Mesothelial cell of epicardium (in vitro differentiated cells): ENCODE results near the gene RPL10A. TPM values are rescaled to one million over a fixed set of nuclear protein-coding genes. Genes with fewer than 3 reads are reported as not detected.
"Not testable (repeated sequence)": the region's sequence is repeated elsewhere in the genome, so short reads cannot be mapped to it uniquely, and the experiment has no call there.

Experiments
- DNase-seq, 2 experiments: peaks; one replicate each; pipeline ENCODE4 v3.0.0; 2021; ENCODE audit warnings: low spot score in 2 of 2; ENCODE audit not compliant: unreplicated experiment in 2 of 2
- H3K27ac Mint-ChIP-seq: 2 replicates; pipeline ENCODE4 v1.8.0; 2021; ENCODE audit warnings: mixed read lengths
- H3K27me3 Mint-ChIP-seq: 2 replicates; pipeline ENCODE4 v1.8.0; 2021; ENCODE audit warnings: low read depth, mixed read lengths
- H3K36me3 Mint-ChIP-seq: 2 replicates; pipeline ENCODE4 v1.8.0; 2021; ENCODE audit warnings: mixed read lengths
- H3K4me1 Mint-ChIP-seq: 2 replicates; pipeline ENCODE4 v1.8.0; 2021; ENCODE audit warnings: mixed read lengths
- H3K4me3 Mint-ChIP-seq: 2 replicates; pipeline ENCODE4 v1.8.0; 2021; ENCODE audit warnings: mild to moderate bottlenecking, moderate library complexity, mixed read lengths
- H3K9me3 Mint-ChIP-seq: 2 replicates; pipeline ENCODE4 v1.8.0; 2021; ENCODE audit warnings: mixed read lengths
- total RNA-seq: library from RNA; stranded (reverse); gene quantifications from 3 replicates; pipeline ENCODE4 v1.2.1, GENCODE V29; 2021
- TF ChIP-seq, protein P1 (sequence below): fragments of 200-600 bp; sonication (generic); IDR thresholded peaks from one replicate; pipeline ENCODE4 v1.5.0; 2021; ENCODE audit warnings: antibody characterized with exemption; ENCODE audit not compliant: unreplicated experiment

Gene RPL10A
- total RNA-seq, 1 donor from 2014 or later, result 1,840 TPM

DNA sequence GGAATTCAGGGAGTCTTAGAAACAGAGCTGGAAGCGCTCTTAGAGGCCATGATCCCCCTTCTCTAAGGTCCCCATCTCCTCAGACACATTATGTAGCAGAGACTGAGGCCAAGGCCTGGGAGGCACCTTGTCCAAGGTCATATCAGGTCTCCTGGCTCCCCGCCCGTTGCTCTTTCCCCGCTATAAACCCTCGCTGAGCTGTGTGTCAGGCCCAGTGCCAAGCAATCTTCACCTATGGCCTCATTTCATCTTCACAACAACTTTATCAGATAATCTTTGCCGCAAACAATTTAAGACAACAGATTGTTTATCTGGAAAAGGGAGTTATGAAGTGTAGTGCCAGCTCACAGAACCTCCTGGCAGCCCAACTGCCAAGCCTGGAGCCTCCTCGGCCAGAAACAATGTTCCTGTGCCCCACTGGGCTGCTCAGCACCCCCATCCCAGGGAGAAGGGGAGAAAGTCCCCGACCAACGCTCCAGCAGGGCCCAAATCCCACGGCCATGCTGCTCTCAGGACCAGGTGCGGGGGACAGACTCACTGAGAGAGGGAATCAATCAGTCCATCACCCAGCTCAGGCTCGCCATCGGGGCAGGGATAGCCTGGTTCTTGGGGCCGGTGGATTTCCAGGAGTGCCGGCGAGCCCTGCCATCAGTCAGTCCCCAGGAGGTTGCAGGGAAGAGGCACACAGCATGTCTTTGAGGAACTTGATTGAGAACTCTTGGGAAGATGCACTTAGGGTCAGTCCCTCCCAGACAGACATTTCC, 32.9 kb upstream of the RPL10A start:
- no peaks in the 10 kb centered on the region for H3K4me1 Mint-ChIP-seq
- no peak overlapping the region for H3K4me3 Mint-ChIP-seq
- H3K27ac Mint-ChIP-seq, result no peak overlapping the region
- H3K9me3 Mint-ChIP-seq, result peaks cover 2% of the 10 kb centered on the region
- TF ChIP-seq, protein P1, sequence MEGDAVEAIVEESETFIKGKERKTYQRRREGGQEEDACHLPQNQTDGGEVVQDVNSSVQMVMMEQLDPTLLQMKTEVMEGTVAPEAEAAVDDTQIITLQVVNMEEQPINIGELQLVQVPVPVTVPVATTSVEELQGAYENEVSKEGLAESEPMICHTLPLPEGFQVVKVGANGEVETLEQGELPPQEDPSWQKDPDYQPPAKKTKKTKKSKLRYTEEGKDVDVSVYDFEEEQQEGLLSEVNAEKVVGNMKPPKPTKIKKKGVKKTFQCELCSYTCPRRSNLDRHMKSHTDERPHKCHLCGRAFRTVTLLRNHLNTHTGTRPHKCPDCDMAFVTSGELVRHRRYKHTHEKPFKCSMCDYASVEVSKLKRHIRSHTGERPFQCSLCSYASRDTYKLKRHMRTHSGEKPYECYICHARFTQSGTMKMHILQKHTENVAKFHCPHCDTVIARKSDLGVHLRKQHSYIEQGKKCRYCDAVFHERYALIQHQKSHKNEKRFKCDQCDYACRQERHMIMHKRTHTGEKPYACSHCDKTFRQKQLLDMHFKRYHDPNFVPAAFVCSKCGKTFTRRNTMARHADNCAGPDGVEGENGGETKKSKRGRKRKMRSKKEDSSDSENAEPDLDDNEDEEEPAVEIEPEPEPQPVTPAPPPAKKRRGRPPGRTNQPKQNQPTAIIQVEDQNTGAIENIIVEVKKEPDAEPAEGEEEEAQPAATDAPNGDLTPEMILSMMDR, result no peak
- DNase-seq, result no peak
- no peaks in the 10 kb centered on the region for H3K36me3 Mint-ChIP-seq
- no peaks in the 10 kb centered on the region for H3K27me3 Mint-ChIP-seq

DNA sequence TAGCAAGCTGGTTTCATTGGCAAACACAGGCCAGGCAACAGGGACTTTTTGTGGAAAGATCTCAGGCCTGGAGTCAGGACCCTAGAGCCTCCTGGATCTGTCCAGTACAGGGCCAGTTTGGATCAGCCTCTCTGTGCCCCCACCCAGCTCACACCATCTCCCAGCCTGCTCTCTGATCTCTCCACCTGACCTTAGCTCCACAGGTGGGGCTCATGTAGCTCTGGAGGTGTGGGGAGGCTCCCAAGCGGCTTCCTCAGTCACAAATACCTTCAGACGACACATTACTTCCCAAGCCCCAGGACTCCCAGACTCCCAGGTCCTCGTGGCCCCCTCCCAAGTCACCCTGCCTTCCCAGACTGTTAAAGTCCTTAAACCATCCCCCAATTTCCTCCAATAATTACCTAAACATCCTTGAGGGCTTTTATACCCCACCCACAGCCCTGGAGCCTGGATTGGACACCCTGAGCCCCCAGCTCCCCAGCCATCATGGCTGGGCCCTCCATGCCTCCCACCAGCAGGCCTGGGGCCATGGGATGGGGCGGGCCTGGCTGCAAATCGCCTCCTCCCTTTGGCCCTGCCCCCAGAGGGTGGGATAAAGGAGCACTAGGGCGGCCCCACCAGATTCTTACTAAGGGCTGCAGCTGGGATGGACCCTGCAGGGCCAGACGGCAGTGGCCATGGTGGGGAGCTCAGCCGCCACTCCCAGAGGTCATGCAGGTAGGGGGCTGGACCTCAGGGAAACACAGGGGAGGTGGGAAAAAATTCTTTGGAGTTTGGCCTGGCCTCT, 31.9 kb upstream of the RPL10A start:
- H3K27me3 Mint-ChIP-seq, result no peaks in the 10 kb centered on the region
- H3K36me3 Mint-ChIP-seq, result no peaks in the 10 kb centered on the region
- no peak overlapping the region for H3K27ac Mint-ChIP-seq
- H3K4me1 Mint-ChIP-seq, result no peaks in the 10 kb centered on the region
- TF ChIP-seq, protein P1, result no peak
- no peaks in the 10 kb centered on the region for H3K9me3 Mint-ChIP-seq
- no peak overlapping the region for H3K4me3 Mint-ChIP-seq
- DNase-seq, result no peak

DNA sequence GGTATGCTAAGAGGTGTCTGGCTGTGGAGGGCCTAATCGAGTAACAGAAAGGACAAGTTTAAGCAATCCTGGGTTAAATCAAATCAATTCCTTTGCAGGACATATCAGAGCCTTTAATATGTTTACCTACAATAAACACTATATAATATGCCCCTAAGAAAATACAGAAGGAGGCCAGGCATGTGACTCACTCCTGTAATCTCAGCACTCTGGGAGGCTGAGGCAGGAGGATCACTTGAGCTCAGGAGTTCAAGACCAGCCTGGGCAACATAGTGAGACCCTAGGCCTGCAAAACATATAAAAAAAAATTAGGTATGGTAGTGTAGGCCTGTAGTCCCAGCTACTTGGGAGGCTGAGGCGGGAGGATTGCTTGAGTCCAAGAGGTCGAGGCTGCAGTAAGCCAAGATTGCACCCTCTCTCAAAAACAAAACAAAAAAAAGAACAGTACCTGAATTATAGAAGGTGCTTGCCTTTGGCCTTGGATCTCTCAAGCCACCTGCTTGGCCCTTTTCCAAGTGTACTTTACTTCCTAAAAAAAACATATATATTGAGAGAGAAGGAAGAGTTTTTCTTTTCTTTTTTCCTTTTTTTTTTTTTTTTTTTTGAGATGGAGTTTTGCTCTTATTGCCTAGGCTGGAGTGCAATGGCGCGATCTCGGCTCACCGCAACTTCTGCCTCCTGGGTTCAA, 29.7 kb upstream of the RPL10A start:
- not testable (repeated sequence) for H3K27ac Mint-ChIP-seq, H3K9me3 Mint-ChIP-seq, H3K4me3 Mint-ChIP-seq, DNase-seq, H3K4me1 Mint-ChIP-seq, H3K36me3 Mint-ChIP-seq, H3K27me3 Mint-ChIP-seq

DNA sequence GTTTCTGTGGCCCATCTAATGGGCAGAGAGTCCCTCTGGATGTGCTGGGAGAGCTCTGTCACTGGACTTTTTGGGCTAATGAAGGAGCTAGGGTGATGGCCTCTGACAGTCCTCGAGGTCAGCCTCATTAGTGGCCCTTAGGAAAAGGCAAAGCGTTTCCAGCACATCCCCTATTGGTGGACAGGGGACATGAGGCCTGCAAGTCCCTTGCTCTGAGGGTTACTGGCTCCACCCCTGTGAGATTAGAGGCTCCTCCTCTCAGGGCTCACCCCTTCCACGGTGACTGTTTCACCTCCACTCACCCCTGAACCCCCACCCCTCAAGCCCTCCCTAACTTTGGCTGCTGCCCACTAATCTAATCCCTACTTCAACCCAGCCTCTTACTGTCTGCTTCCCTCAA, 28.9 kb upstream of the RPL10A start:
- H3K4me3 Mint-ChIP-seq, result no peak overlapping the region
- no peaks in the 10 kb centered on the region for H3K27me3 Mint-ChIP-seq
- no peaks in the 10 kb centered on the region for H3K9me3 Mint-ChIP-seq
- DNase-seq, result no peak
- no peaks in the 10 kb centered on the region for H3K36me3 Mint-ChIP-seq
- H3K27ac Mint-ChIP-seq, result no peak overlapping the region
- TF ChIP-seq, protein P1, result no peak
- H3K4me1 Mint-ChIP-seq, result no peaks in the 10 kb centered on the region

DNA sequence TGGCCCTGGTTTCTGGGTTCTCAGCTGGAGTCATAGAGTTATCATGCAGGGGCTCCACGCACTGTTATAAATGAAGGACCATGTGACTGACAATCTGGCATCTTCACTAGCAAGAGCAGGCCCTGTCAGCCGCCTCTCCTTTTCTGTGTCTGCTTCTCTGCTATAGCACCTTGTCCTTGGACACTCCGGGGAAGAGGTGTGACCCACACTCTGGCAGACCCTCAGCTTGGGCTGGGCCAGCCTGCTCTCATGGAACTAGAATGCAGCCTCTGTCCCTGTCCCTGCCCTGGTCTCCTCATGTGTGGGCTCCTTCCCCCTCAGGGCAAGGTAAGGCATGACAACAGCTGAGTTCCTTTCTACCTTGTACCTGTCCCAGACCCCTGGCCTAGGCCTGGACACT, 27.0 kb upstream of the RPL10A start:
- Mint-ChIP-seq H3K27me3 (no peaks in the 10 kb centered on the region), H3K4me1 (no peaks in the 10 kb centered on the region), H3K9me3 (no peaks in the 10 kb centered on the region), H3K27ac (no peak overlapping the region), H3K36me3 (no peaks in the 10 kb centered on the region), H3K4me3 (no peak overlapping the region)
- no peak for DNase-seq
- TF ChIP-seq, protein P1, result no peak

DNA sequence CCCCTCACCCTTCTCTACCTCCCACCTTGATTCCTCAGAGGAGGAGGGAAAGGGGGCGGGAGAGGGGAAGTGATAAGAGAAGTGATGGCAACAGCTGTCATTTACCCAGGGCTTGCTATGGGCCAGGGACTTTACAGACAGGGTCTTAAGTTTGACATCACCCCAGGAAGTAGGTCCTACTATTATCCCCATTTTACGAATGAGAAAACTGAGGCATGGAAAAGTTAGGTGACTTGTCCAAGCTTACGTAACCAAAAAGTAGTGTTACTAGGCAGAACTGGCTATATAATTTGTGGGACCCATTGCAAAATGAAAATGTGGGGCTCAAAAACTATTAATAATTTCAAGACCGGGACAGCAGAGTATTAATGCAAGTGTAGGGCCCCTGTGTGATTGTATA, 26.6 kb upstream of the RPL10A start:
- DNase-seq, result no peak
- H3K27ac Mint-ChIP-seq, result no peak overlapping the region
- H3K36me3 Mint-ChIP-seq, result no peaks in the 10 kb centered on the region
- H3K27me3 Mint-ChIP-seq, result no peaks in the 10 kb centered on the region
- H3K4me3 Mint-ChIP-seq, result no peak overlapping the region
- TF ChIP-seq, protein P1, result no peak
- no peaks in the 10 kb centered on the region for H3K9me3 Mint-ChIP-seq
- no peaks in the 10 kb centered on the region for H3K4me1 Mint-ChIP-seq
